Measurements from ENCODE around the gene PPM1H.
"Not testable (repeated sequence)": the region's sequence is repeated elsewhere in the genome, so short reads cannot be mapped to it uniquely, and the experiment has no call there.

DNA sequence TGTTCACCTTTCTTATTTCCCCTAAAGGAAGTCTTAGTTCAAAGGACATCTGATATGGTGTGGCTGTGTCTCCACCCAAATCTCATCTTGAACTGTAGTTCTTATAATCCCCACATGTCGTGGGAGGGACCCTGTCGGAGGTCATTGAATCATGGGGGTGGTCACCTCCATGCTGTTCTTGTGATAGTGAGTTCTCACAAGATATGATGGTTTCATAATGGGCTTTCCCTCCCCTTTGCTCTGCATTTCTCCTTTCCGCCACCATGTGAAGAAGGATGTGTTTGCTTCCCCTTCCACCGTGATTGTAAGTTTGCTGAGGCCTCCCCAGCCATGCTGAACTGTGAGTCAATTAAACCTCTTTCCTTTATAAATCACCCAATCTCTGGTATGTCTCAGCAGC lies 123.5 kb downstream of the PPM1H start:
- TF ChIP-seq, protein P1, sequence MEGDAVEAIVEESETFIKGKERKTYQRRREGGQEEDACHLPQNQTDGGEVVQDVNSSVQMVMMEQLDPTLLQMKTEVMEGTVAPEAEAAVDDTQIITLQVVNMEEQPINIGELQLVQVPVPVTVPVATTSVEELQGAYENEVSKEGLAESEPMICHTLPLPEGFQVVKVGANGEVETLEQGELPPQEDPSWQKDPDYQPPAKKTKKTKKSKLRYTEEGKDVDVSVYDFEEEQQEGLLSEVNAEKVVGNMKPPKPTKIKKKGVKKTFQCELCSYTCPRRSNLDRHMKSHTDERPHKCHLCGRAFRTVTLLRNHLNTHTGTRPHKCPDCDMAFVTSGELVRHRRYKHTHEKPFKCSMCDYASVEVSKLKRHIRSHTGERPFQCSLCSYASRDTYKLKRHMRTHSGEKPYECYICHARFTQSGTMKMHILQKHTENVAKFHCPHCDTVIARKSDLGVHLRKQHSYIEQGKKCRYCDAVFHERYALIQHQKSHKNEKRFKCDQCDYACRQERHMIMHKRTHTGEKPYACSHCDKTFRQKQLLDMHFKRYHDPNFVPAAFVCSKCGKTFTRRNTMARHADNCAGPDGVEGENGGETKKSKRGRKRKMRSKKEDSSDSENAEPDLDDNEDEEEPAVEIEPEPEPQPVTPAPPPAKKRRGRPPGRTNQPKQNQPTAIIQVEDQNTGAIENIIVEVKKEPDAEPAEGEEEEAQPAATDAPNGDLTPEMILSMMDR (IDR thresholded peaks at IDR 0.05), result not testable (repeated sequence)
- TF ChIP-seq POLR2A (IDR thresholded peaks at IDR 0.05), result not testable (repeated sequence)

Data from lower leg skin (tissue), 3 donors.